ENCODE measurements around the gene FANCL.
"Not testable (repeated sequence)": the region's sequence is repeated elsewhere in the genome, so short reads cannot be mapped to it uniquely, and the experiment has no call there.

The FANCL gene

GRCh38 chr2:58204195-58204959, 36.7 kb downstream of the FANCL start:
- Histone ChIP-seq H3K4me3 (ENCODE audit: low read length) (no peak overlapping the region), H3K36me3 (ENCODE audit: control insufficient read depth, low read depth, low read length) (peaks cover 26% of the 10 kb centered on the region), H3K9ac (ENCODE audit: low read length) (no peak overlapping the region), H3K4me1 (ENCODE audit: control insufficient read depth, low read depth, low read length) (peaks cover 26% of the 10 kb centered on the region), H3K27ac (ENCODE audit: low read length) (no peak overlapping the region), H3K9me3 (ENCODE audit: control insufficient read depth, low read depth, low read length) (no peaks in the 10 kb centered on the region), H3K27me3 (ENCODE audit: control insufficient read depth, insufficient read depth, low read length) (no peaks in the 10 kb centered on the region)

GRCh38 chr2:58203018-58203417, 38.1 kb downstream of the FANCL start:
- H3K9me3 ChIP-seq (ENCODE audit: control insufficient read depth, low read depth, low read length) = no peaks in the 10 kb centered on the region
- no peak overlapping the region for H3K27ac ChIP-seq (ENCODE audit: low read length)
- no peak overlapping the region for H3K4me3 ChIP-seq (ENCODE audit: low read length)

GRCh38 chr2:58202404-58202803, 38.7 kb downstream of the FANCL start:
- H3K4me3 ChIP-seq (ENCODE audit: low read length) = no peak overlapping the region
- H3K9ac ChIP-seq (ENCODE audit: low read length) = no peak overlapping the region
- no peaks in the 10 kb centered on the region for H3K27me3 ChIP-seq (ENCODE audit: control insufficient read depth, insufficient read depth, low read length)
- peaks cover 36% of the 10 kb centered on the region for H3K36me3 ChIP-seq (ENCODE audit: control insufficient read depth, low read depth, low read length)
- H3K27ac ChIP-seq (ENCODE audit: low read length) = no peak overlapping the region
- H3K4me1 ChIP-seq (ENCODE audit: control insufficient read depth, low read depth, low read length) = peaks cover 14% of the 10 kb centered on the region
- no peaks in the 10 kb centered on the region for H3K9me3 ChIP-seq (ENCODE audit: control insufficient read depth, low read depth, low read length)

More at GRCh38 chr2:58203018-58203417, 38.1 kb downstream of the FANCL start:
- peaks cover 20% of the 10 kb centered on the region for H3K4me1 ChIP-seq (ENCODE audit: control insufficient read depth, low read depth, low read length)
- H3K36me3 ChIP-seq (ENCODE audit: control insufficient read depth, low read depth, low read length) = peaks cover 32% of the 10 kb centered on the region
- H3K27me3 ChIP-seq (ENCODE audit: control insufficient read depth, insufficient read depth, low read length) = no peaks in the 10 kb centered on the region
- H3K9ac ChIP-seq (ENCODE audit: low read length) = no peak overlapping the region

- H3K9ac ChIP-seq (ENCODE audit: low read length) = no peak overlapping the region
- H3K4me3 ChIP-seq (ENCODE audit: low read length) = no peak overlapping the region
- H3K9me3 ChIP-seq (ENCODE audit: control insufficient read depth, low read depth, low read length) = no peaks in the 10 kb centered on the region
- no peak overlapping the region for H3K27ac ChIP-seq (ENCODE audit: low read length)
- H3K36me3 ChIP-seq (ENCODE audit: control insufficient read depth, low read depth, low read length) = peaks cover 23% of the 10 kb centered on the region
- no peaks in the 10 kb centered on the region for H3K27me3 ChIP-seq (ENCODE audit: control insufficient read depth, insufficient read depth, low read length)
- no peaks in the 10 kb centered on the region for H3K4me1 ChIP-seq (ENCODE audit: control insufficient read depth, low read depth, low read length)
Measured at GRCh38 chr2:58197894-58198293, 43.2 kb downstream of the FANCL start.

- peaks cover 18% of the 10 kb centered on the region for H3K36me3 ChIP-seq (ENCODE audit: control insufficient read depth, low read depth, low read length)
- H3K27ac ChIP-seq (ENCODE audit: low read length) = no peak overlapping the region
- H3K4me3 ChIP-seq (ENCODE audit: low read length) = no peak overlapping the region
- H3K9ac ChIP-seq (ENCODE audit: low read length) = no peak overlapping the region
- no peaks in the 10 kb centered on the region for H3K9me3 ChIP-seq (ENCODE audit: control insufficient read depth, low read depth, low read length)
- H3K4me1 ChIP-seq (ENCODE audit: control insufficient read depth, low read depth, low read length) = no peaks in the 10 kb centered on the region
- no peaks in the 10 kb centered on the region for H3K27me3 ChIP-seq (ENCODE audit: control insufficient read depth, insufficient read depth, low read length)
Measured at GRCh38 chr2:58195662-58196061, 45.5 kb downstream of the FANCL start.

GRCh38 chr2:58194458-58194857, 46.7 kb downstream of the FANCL start:
- no peaks in the 10 kb centered on the region for H3K4me1 ChIP-seq (ENCODE audit: control insufficient read depth, low read depth, low read length)
- H3K9me3 ChIP-seq (ENCODE audit: control insufficient read depth, low read depth, low read length) = no peaks in the 10 kb centered on the region
- H3K9ac ChIP-seq (ENCODE audit: low read length) = no peak overlapping the region
- peaks cover 18% of the 10 kb centered on the region for H3K36me3 ChIP-seq (ENCODE audit: control insufficient read depth, low read depth, low read length)
- H3K4me3 ChIP-seq (ENCODE audit: low read length) = no peak overlapping the region
- H3K27ac ChIP-seq (ENCODE audit: low read length) = no peak overlapping the region
- no peaks in the 10 kb centered on the region for H3K27me3 ChIP-seq (ENCODE audit: control insufficient read depth, insufficient read depth, low read length)

- H3K27me3 ChIP-seq (ENCODE audit: control insufficient read depth, insufficient read depth, low read length); H3K9ac ChIP-seq (ENCODE audit: low read length); H3K4me1 ChIP-seq (ENCODE audit: control insufficient read depth, low read depth, low read length); H3K27ac ChIP-seq (ENCODE audit: low read length); H3K9me3 ChIP-seq (ENCODE audit: control insufficient read depth, low read depth, low read length); H3K4me3 ChIP-seq (ENCODE audit: low read length): not testable (repeated sequence)
- peaks cover 15% of the 10 kb centered on the region for H3K36me3 ChIP-seq (ENCODE audit: control insufficient read depth, low read depth, low read length)
Measured at GRCh38 chr2:58187022-58187421, 54.1 kb downstream of the FANCL start.

- H3K4me1 ChIP-seq (ENCODE audit: control insufficient read depth, low read depth, low read length) = no peaks in the 10 kb centered on the region
- peaks cover 15% of the 10 kb centered on the region for H3K36me3 ChIP-seq (ENCODE audit: control insufficient read depth, low read depth, low read length)
- H3K9me3 ChIP-seq (ENCODE audit: control insufficient read depth, low read depth, low read length) = no peaks in the 10 kb centered on the region
- H3K4me3 ChIP-seq (ENCODE audit: low read length) = no peak overlapping the region
- H3K27me3 ChIP-seq (ENCODE audit: control insufficient read depth, insufficient read depth, low read length) = no peaks in the 10 kb centered on the region
- no peak overlapping the region for H3K9ac ChIP-seq (ENCODE audit: low read length)
- H3K27ac ChIP-seq (ENCODE audit: low read length) = no peak overlapping the region
Measured at GRCh38 chr2:58186501-58186900, 54.6 kb downstream of the FANCL start.

GRCh38 chr2:58182527-58182926, 58.6 kb downstream of the FANCL start:
- no peak overlapping the region for H3K27ac ChIP-seq (ENCODE audit: low read length)
- no peaks in the 10 kb centered on the region for H3K27me3 ChIP-seq (ENCODE audit: control insufficient read depth, insufficient read depth, low read length)
- H3K4me3 ChIP-seq (ENCODE audit: low read length) = no peak overlapping the region
- no peaks in the 10 kb centered on the region for H3K36me3 ChIP-seq (ENCODE audit: control insufficient read depth, low read depth, low read length)
- H3K9me3 ChIP-seq (ENCODE audit: control insufficient read depth, low read depth, low read length) = no peaks in the 10 kb centered on the region
- H3K4me1 ChIP-seq (ENCODE audit: control insufficient read depth, low read depth, low read length) = no peaks in the 10 kb centered on the region
- no peak overlapping the region for H3K9ac ChIP-seq (ENCODE audit: low read length)

- no peaks in the 10 kb centered on the region for H3K9me3 ChIP-seq (ENCODE audit: control insufficient read depth, low read depth, low read length)
- H3K4me1 ChIP-seq (ENCODE audit: control insufficient read depth, low read depth, low read length) = no peaks in the 10 kb centered on the region
- no peak overlapping the region for H3K27ac ChIP-seq (ENCODE audit: low read length)
- no peaks in the 10 kb centered on the region for H3K27me3 ChIP-seq (ENCODE audit: control insufficient read depth, insufficient read depth, low read length)
- H3K36me3 ChIP-seq (ENCODE audit: control insufficient read depth, low read depth, low read length) = no peaks in the 10 kb centered on the region
- no peak overlapping the region for H3K4me3 ChIP-seq (ENCODE audit: low read length)
- no peak overlapping the region for H3K9ac ChIP-seq (ENCODE audit: low read length)
Measured at GRCh38 chr2:58180635-58181034, 60.5 kb downstream of the FANCL start.

GRCh38 chr2:58180175-58180574, 61.0 kb downstream of the FANCL start:
- H3K4me3 ChIP-seq (ENCODE audit: low read length); H3K27ac ChIP-seq (ENCODE audit: low read length); H3K27me3 ChIP-seq (ENCODE audit: control insufficient read depth, insufficient read depth, low read length); H3K9me3 ChIP-seq (ENCODE audit: control insufficient read depth, low read depth, low read length); H3K36me3 ChIP-seq (ENCODE audit: control insufficient read depth, low read depth, low read length); H3K9ac ChIP-seq (ENCODE audit: low read length); H3K4me1 ChIP-seq (ENCODE audit: control insufficient read depth, low read depth, low read length): not testable (repeated sequence)

GRCh38 chr2:58177187-58177586, 63.9 kb downstream of the FANCL start:
- H3K27ac ChIP-seq (ENCODE audit: low read length) = not testable (repeated sequence)

More at GRCh38 chr2:58177187-58177586, 63.9 kb downstream of the FANCL start:
- H3K27me3 ChIP-seq (ENCODE audit: control insufficient read depth, insufficient read depth, low read length); H3K36me3 ChIP-seq (ENCODE audit: control insufficient read depth, low read depth, low read length); H3K4me1 ChIP-seq (ENCODE audit: control insufficient read depth, low read depth, low read length); H3K9me3 ChIP-seq (ENCODE audit: control insufficient read depth, low read depth, low read length); H3K4me3 ChIP-seq (ENCODE audit: low read length); H3K9ac ChIP-seq (ENCODE audit: low read length): not testable (repeated sequence)

Measured in iPS-18a (cell line).